Thyroid gland (tissue), 4 donors: ENCODE data around the gene FBXW5.

Source experiments
- POLR2A ChIP-seq, 2 donors: fragments of 450-650 bp; IDR thresholded peaks; one replicate each; pipeline ENCODE4 v1.6.1; 2017; ENCODE audit warnings: antibody characterized with exemption in 2 of 2, mild to moderate bottlenecking in 2 of 2, moderate library complexity in 1 of 2
- TF ChIP-seq, protein P1 (sequence below), 6 experiments: fragments of 200-600 bp in 3 of 6; fragments of 450-650 bp in 3 of 6; sonication (generic) in 3 of 6; IDR thresholded peaks; one replicate each; pipeline ENCODE4 v1.5.1; 2016 to 2019; ENCODE audit warnings: antibody characterized with exemption in 6 of 6, mild to moderate bottlenecking in 2 of 6, inconsistent platforms in 1 of 6, moderate library complexity in 1 of 6

- no peak for TF ChIP-seq POLR2A (IDR thresholded peaks at IDR 0.05)
- TF ChIP-seq, protein P1, sequence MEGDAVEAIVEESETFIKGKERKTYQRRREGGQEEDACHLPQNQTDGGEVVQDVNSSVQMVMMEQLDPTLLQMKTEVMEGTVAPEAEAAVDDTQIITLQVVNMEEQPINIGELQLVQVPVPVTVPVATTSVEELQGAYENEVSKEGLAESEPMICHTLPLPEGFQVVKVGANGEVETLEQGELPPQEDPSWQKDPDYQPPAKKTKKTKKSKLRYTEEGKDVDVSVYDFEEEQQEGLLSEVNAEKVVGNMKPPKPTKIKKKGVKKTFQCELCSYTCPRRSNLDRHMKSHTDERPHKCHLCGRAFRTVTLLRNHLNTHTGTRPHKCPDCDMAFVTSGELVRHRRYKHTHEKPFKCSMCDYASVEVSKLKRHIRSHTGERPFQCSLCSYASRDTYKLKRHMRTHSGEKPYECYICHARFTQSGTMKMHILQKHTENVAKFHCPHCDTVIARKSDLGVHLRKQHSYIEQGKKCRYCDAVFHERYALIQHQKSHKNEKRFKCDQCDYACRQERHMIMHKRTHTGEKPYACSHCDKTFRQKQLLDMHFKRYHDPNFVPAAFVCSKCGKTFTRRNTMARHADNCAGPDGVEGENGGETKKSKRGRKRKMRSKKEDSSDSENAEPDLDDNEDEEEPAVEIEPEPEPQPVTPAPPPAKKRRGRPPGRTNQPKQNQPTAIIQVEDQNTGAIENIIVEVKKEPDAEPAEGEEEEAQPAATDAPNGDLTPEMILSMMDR (IDR thresholded peaks at IDR 0.05), result no peak
These were observed 10.3 kb downstream of the FBXW5 start for GRCh38 chr9:136934277-136934676.
